ENCODE data around the gene LIPG. TPM values are rescaled to one million over a fixed set of nuclear protein-coding genes. Genes with fewer than 3 reads are reported as not detected.

The LIPG gene
- total and polyA plus RNA-seq, 2 of the 13 experiments (the other 11 are each of a cell fraction or from before 2014, with no cell fraction given): 0.96 to 10.8 TPM

DNA sequence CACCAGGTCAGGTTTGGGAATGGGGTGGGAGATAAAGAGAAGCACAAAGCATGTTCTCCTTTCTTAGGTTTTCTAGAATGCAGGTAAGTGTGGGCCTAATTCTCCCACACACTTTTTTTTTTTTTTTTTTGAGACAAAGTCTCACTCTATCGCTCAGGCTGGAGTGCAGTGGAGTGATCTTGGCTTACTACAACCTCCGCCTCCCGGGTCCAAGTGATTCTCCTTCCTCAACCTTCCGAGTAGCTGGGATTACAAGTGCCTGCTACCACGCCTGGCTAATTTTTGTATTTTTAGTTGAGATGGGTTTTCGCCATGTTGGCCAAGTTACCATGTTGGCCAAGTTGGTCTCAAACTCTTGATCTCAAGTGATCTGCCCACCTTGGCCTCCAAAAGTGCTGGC lies 26.3 kb downstream of the LIPG start (continued):
- TF ChIP-seq, protein P1, sequence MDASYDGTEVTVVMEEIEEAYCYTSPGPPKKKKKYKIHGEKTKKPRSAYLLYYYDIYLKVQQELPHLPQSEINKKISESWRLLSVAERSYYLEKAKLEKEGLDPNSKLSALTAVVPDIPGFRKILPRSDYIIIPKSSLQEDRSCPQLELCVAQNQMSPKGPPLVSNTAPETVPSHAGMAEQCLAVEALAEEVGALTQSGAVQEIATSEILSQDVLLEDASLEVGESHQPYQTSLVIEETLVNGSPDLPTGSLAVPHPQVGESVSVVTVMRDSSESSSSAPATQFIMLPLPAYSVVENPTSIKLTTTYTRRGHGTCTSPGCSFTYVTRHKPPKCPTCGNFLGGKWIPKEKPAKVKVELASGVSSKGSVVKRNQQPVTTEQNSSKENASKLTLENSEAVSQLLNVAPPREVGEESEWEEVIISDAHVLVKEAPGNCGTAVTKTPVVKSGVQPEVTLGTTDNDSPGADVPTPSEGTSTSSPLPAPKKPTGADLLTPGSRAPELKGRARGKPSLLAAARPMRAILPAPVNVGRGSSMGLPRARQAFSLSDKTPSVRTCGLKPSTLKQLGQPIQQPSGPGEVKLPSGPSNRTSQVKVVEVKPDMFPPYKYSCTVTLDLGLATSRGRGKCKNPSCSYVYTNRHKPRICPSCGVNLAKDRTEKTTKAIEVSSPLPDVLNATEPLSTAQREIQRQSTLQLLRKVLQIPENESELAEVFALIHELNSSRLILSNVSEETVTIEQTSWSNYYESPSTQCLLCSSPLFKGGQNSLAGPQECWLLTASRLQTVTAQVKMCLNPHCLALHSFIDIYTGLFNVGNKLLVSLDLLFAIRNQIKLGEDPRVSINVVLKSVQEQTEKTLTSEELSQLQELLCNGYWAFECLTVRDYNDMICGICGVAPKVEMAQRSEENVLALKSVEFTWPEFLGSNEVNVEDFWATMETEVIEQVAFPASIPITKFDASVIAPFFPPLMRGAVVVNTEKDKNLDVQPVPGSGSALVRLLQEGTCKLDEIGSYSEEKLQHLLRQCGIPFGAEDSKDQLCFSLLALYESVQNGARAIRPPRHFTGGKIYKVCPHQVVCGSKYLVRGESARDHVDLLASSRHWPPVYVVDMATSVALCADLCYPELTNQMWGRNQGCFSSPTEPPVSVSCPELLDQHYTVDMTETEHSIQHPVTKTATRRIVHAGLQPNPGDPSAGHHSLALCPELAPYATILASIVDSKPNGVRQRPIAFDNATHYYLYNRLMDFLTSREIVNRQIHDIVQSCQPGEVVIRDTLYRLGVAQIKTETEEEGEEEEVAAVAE (CRISPR knock-in tag; IDR thresholded peaks at IDR 0.05; ENCODE audit: borderline replicate concordance): no peak
- TF ChIP-seq CHD2 (IDR thresholded peaks at IDR 0.05; ENCODE audit: low read depth, low read length): no peak
- no peak for TF ChIP-seq TBX2 (CRISPR knock-in tag; IDR thresholded peaks at IDR 0.05; ENCODE audit: borderline replicate concordance)
- TF ChIP-seq, protein P2, sequence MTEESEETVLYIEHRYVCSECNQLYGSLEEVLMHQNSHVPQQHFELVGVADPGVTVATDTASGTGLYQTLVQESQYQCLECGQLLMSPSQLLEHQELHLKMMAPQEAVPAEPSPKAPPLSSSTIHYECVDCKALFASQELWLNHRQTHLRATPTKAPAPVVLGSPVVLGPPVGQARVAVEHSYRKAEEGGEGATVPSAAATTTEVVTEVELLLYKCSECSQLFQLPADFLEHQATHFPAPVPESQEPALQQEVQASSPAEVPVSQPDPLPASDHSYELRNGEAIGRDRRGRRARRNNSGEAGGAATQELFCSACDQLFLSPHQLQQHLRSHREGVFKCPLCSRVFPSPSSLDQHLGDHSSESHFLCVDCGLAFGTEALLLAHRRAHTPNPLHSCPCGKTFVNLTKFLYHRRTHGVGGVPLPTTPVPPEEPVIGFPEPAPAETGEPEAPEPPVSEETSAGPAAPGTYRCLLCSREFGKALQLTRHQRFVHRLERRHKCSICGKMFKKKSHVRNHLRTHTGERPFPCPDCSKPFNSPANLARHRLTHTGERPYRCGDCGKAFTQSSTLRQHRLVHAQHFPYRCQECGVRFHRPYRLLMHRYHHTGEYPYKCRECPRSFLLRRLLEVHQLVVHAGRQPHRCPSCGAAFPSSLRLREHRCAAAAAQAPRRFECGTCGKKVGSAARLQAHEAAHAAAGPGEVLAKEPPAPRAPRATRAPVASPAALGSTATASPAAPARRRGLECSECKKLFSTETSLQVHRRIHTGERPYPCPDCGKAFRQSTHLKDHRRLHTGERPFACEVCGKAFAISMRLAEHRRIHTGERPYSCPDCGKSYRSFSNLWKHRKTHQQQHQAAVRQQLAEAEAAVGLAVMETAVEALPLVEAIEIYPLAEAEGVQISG (CRISPR knock-in tag; IDR thresholded peaks at IDR 0.05): no peak
- no peak for TF ChIP-seq ZNF670 (CRISPR knock-in tag; IDR thresholded peaks at IDR 0.05; ENCODE audit: borderline replicate concordance)
- no peak for TF ChIP-seq ESRRA (CRISPR knock-in tag; IDR thresholded peaks at IDR 0.05; ENCODE audit: low read depth)
- TF ChIP-seq, protein P3, sequence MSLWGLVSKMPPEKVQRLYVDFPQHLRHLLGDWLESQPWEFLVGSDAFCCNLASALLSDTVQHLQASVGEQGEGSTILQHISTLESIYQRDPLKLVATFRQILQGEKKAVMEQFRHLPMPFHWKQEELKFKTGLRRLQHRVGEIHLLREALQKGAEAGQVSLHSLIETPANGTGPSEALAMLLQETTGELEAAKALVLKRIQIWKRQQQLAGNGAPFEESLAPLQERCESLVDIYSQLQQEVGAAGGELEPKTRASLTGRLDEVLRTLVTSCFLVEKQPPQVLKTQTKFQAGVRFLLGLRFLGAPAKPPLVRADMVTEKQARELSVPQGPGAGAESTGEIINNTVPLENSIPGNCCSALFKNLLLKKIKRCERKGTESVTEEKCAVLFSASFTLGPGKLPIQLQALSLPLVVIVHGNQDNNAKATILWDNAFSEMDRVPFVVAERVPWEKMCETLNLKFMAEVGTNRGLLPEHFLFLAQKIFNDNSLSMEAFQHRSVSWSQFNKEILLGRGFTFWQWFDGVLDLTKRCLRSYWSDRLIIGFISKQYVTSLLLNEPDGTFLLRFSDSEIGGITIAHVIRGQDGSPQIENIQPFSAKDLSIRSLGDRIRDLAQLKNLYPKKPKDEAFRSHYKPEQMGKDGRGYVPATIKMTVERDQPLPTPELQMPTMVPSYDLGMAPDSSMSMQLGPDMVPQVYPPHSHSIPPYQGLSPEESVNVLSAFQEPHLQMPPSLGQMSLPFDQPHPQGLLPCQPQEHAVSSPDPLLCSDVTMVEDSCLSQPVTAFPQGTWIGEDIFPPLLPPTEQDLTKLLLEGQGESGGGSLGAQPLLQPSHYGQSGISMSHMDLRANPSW (CRISPR knock-in tag; IDR thresholded peaks at IDR 0.05; ENCODE audit: borderline replicate concordance): no peak
- TF ChIP-seq, protein P4, sequence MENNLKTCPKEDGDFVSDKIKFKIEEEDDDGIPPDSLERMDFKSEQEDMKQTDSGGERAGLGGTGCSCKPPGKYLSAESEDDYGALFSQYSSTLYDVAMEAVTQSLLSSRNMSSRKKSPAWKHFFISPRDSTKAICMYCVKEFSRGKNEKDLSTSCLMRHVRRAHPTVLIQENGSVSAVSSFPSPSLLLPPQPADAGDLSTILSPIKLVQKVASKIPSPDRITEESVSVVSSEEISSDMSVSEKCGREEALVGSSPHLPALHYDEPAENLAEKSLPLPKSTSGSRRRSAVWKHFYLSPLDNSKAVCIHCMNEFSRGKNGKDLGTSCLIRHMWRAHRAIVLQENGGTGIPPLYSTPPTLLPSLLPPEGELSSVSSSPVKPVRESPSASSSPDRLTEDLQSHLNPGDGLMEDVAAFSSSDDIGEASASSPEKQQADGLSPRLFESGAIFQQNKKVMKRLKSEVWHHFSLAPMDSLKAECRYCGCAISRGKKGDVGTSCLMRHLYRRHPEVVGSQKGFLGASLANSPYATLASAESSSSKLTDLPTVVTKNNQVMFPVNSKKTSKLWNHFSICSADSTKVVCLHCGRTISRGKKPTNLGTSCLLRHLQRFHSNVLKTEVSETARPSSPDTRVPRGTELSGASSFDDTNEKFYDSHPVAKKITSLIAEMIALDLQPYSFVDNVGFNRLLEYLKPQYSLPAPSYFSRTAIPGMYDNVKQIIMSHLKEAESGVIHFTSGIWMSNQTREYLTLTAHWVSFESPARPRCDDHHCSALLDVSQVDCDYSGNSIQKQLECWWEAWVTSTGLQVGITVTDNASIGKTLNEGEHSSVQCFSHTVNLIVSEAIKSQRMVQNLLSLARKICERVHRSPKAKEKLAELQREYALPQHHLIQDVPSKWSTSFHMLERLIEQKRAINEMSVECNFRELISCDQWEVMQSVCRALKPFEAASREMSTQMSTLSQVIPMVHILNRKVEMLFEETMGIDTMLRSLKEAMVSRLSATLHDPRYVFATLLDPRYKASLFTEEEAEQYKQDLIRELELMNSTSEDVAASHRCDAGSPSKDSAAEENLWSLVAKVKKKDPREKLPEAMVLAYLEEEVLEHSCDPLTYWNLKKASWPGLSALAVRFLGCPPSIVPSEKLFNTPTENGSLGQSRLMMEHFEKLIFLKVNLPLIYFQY (CRISPR knock-in tag; IDR thresholded peaks at IDR 0.05; ENCODE audit: borderline replicate concordance): no peak
- no peak for TF ChIP-seq ZNF232 (CRISPR knock-in tag; IDR thresholded peaks at IDR 0.05; ENCODE audit: borderline replicate concordance)
- TF ChIP-seq FOSL1 (CRISPR knock-in tag; IDR thresholded peaks at IDR 0.05; ENCODE audit: borderline replicate concordance): no peak
- TF ChIP-seq ZNF724P (CRISPR knock-in tag; IDR thresholded peaks at IDR 0.05; ENCODE audit: borderline replicate concordance): no peak
- TF ChIP-seq, protein P5, sequence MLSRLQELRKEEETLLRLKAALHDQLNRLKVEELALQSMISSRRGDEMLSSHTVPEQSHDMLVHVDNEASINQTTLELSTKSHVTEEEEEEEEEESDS (CRISPR knock-in tag; IDR thresholded peaks at IDR 0.05; ENCODE audit: borderline replicate concordance): no peak
